Body of pancreas (tissue), 4 donors: ENCODE results near the gene DYNC2H1.
A peak's percentile ranks its signal among the peaks of the same experiment; 100 is the strongest.

Source experiments
- CTCF ChIP-seq, 7 experiments: fragments of 450-650 bp in 4 of 7; fragments of 200-600 bp in 3 of 7; sonication (generic) in 3 of 7; IDR thresholded peaks; one replicate each; pipeline ENCODE4 v1.5.1; 2016 to 2019; ENCODE audit warnings: antibody characterized with exemption in 7 of 7
- POLR2A ChIP-seq, 3 donors: fragments of 450-650 bp; IDR thresholded peaks; one replicate each; pipeline ENCODE4 v1.6.1; 2016; ENCODE audit warnings: antibody characterized with exemption in 3 of 3, mild to moderate bottlenecking in 2 of 3

GRCh38 chr11:103091801-103092524, 17.3 kb upstream of the DYNC2H1 start, which contains the start of gene DCUN1D5:
- no peak for TF ChIP-seq CTCF (IDR thresholded peaks at IDR 0.05)
- peak; percentile 57 to 86 (median 85) for TF ChIP-seq POLR2A (IDR thresholded peaks at IDR 0.05)
